ENCODE measurements around the gene UTP14C.
"Not testable (repeated sequence)": the region's sequence is repeated elsewhere in the genome, so short reads cannot be mapped to it uniquely, and the experiment has no call there.

UTP14C gene

DNA sequence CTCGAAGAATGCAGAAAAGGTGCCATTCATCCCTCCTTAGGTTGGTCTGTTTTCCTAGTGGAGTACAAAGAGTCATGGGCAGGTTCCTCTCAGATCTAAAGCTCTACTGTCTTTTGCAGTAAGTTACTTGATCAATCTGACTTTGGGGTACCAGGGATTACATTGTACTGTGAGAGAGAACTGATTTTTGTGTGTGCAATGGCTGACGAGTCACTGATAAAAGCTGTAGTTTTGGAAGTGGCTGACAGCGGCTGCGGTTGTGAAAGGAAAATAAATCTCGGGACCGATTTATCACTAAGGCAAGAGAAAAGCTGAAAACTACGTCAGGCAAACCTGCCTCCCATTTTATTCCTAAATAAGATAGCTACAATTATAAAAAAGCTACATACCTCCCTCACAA is 26.9 kb downstream of the UTP14C start:
- DNase-seq, result no peak

- no peak for DNase-seq
These were observed 29.0 kb downstream of the UTP14C start for GRCh38 chr13:52053460-52053859.

DNA sequence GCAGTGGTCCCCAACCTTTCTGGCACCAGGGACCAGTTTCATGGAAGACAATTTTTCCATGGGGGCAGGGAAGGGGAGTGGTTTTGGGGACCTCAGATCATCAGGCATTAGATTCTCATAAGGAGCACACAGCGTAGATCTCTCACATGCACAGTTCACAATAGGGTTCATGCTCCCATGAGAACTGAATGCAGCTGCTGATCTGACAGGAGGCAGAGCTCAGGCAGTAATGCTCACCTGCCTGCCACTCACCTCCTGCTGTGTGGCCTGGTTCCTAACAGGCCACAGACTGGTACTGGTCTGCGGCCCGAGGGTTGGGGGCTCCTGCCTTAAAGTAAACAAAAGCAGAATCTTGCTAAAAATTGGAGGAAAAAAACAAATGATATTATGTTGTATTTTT is 36.6 kb downstream of the UTP14C start:
- not testable (repeated sequence) for DNase-seq

GRCh38 chr13:52061587-52061986 is 37.1 kb downstream of the UTP14C start:
- no peak for DNase-seq

GRCh38 chr13:52067237-52067636 is 42.7 kb downstream of the UTP14C start:
- no peak for DNase-seq

- DNase-seq, result no peak
These were observed 46.5 kb downstream of the UTP14C start for GRCh38 chr13:52070929-52071523.

Measured in femur (tissue), 1 donor.